ENCODE results near the gene RABGGTA. TPM values are rescaled to one million over a fixed set of nuclear protein-coding genes. Genes with fewer than 3 reads are reported as not detected.
A peak's percentile ranks its signal among the peaks of the same experiment; 100 is the strongest.

Gene RABGGTA
- total and polyA plus RNA-seq, 2 donors (not counting 1 experiment from before 2014, with no cell fraction given), result 70.1 to 159 TPM

DNA sequence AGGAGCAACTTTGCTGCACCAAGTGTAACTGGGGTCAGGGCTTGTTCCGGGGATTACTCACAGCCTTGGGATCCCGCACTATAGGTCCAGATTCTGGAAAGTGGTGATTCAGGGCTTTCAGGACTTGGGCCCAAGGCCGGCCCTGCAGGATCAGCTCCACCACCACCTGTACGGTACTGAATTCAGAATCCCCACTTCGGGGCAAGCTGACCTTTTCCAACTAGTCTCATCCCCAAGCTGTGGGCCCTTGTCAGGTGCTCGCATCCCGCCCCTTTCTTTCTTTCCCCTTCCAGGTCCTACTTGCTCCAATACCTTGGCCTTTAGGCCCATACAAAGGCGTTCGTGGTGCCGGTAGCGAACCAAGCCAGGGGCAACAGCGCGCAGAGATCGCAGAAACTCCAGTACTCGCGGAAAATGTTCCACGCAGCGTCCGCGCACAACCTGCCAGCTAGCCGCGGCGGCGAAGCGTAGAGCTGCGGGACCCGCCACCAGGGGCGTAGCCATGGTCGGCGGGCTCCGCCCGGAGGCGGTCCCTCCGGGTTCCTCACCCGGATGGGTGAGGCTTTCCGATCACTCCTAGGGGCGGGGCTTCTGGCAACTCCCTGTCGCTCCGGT, 29.5 kb downstream of the RABGGTA start:
- ChIA-PET CTCF (interaction anchor here (0.6 to 8.8 kb wide), 35 partner anchors 9 to 195 kb away, joined by 3 to 254 read pairs (median 10); partner anchors contain the start of genes ADCY4, CBLN3, CHMP4A and CIDEB), POLR2A (interaction anchor here (0.7 to 3.7 kb wide), 24 partner anchors 9 to 201 kb away, joined by 3 to 51 read pairs (median 6); partner anchors contain the start of genes CBLN3, CHMP4A, CIDEB and DCAF11)
- Mint-ChIP-seq H3K4me3 (peak overlapping the region; percentile 98), H3K27ac (peak overlapping the region; percentile 100), H3K4me1 (peaks cover 64% of the 10 kb centered on the region), H3K27me3 (no peaks in the 10 kb centered on the region), H3K9me3 (ENCODE audit: insufficient read depth) (no peaks in the 10 kb centered on the region)
- no peaks in the 10 kb centered on the region for H3K9me3 ChIP-seq (ENCODE audit: control extremely low read depth in 1 of 3, control insufficient read depth in 2 of 3, insufficient read depth in 1 of 3, low read length in 2 of 3)
- DNase-seq (no peak), ATAC-seq (ENCODE audit: low read depth) (peak; percentile 83)
- H3K4me1 ChIP-seq (ENCODE audit: control insufficient read depth in 2 of 2, insufficient read depth in 2 of 2, low read length in 2 of 2), result peaks cover 47 to 49% of the 10 kb centered on the region in 2 donors
- WGBS (ENCODE audit: insufficient coverage), result 4% methylated on average over 38 of the region's 39 CpGs
- no peaks in the 10 kb centered on the region for H3K27me3 ChIP-seq (replicated peaks in 1 of 4; ENCODE audit: control extremely low read depth in 1 of 4, control insufficient read depth in 3 of 4, insufficient read depth in 4 of 4, low read length in 3 of 4)
- H4K20me1 ChIP-seq (ENCODE audit: control insufficient read depth, insufficient read depth, low read length, poor library complexity, severe bottlenecking), result peaks cover 49% of the 10 kb centered on the region
- TF ChIP-seq, protein P1, sequence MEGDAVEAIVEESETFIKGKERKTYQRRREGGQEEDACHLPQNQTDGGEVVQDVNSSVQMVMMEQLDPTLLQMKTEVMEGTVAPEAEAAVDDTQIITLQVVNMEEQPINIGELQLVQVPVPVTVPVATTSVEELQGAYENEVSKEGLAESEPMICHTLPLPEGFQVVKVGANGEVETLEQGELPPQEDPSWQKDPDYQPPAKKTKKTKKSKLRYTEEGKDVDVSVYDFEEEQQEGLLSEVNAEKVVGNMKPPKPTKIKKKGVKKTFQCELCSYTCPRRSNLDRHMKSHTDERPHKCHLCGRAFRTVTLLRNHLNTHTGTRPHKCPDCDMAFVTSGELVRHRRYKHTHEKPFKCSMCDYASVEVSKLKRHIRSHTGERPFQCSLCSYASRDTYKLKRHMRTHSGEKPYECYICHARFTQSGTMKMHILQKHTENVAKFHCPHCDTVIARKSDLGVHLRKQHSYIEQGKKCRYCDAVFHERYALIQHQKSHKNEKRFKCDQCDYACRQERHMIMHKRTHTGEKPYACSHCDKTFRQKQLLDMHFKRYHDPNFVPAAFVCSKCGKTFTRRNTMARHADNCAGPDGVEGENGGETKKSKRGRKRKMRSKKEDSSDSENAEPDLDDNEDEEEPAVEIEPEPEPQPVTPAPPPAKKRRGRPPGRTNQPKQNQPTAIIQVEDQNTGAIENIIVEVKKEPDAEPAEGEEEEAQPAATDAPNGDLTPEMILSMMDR (IDR thresholded peaks at IDR 0.05), result peak; percentile 23
- TF ChIP-seq EZH2 (IDR thresholded peaks at IDR 0.05; ENCODE audit: borderline replicate concordance, insufficient read depth, low read depth, low read length, poor library complexity, severe bottlenecking), result no peak
- peak overlapping the region; percentile 90 for H3K9ac ChIP-seq (ENCODE audit: low read length)
- peaks cover 39% of the 10 kb centered on the region for H3K79me2 ChIP-seq (ENCODE audit: control insufficient read depth, insufficient read depth, low read length)
- peak overlapping the region; percentile 82 for H2AFZ ChIP-seq (ENCODE audit: insufficient read depth, low read depth, low read length, poor library complexity, severe bottlenecking)
- peaks cover 2 to 42% of the 10 kb centered on the region in 2 experiments for H3K36me3 ChIP-seq (replicated peaks in 1 of 2; ENCODE audit: control extremely low read depth in 1 of 2, control insufficient read depth in 1 of 2, extremely low read depth in 1 of 2, insufficient read depth in 2 of 2, low read length in 1 of 2)
- peak overlapping the region; percentile 94 for H3K4me2 ChIP-seq (replicated peaks; ENCODE audit: low read depth, low read length, poor library complexity, severe bottlenecking)
- intact Hi-C loops (cut with micrococcal nuclease), result loop anchor here (1.0 to 10.0 kb wide), 15 partner anchors 10 to 227 kb away; partner anchors contain the start of genes EMC9, GMPR2, IPO4 and IRF9
- peak overlapping the region; percentile 71 to 91 (median 88) for H3K4me3 ChIP-seq (ENCODE audit: control extremely low read depth in 1 of 5, extremely low read depth in 1 of 5, insufficient read depth in 1 of 5, low read depth in 2 of 5, low read length in 4 of 5)
- peak overlapping the region; percentile 98 to 100 for H3K27ac ChIP-seq (ENCODE audit: low read length in 2 of 2)
